GM12873 (cell line): ENCODE results near the gene G3BP1.

ENCODE experiments used
- CTCF ChIP-seq: IDR thresholded peaks from 2 replicates; pipeline ENCODE4 v1.5.1; 2012; ENCODE audit warnings: low read depth, mild to moderate bottlenecking, moderate library complexity, low read length, control low read depth; ENCODE audit not compliant: insufficient read depth; ENCODE audit errors: missing control alignments

G3BP1 gene

GRCh38 chr5:151846765-151847164 lies 75.0 kb downstream of the G3BP1 start:
- TF ChIP-seq CTCF = no peak

GRCh38 chr5:151847871-151848270 lies 76.1 kb downstream of the G3BP1 start:
- TF ChIP-seq CTCF = no peak

DNA sequence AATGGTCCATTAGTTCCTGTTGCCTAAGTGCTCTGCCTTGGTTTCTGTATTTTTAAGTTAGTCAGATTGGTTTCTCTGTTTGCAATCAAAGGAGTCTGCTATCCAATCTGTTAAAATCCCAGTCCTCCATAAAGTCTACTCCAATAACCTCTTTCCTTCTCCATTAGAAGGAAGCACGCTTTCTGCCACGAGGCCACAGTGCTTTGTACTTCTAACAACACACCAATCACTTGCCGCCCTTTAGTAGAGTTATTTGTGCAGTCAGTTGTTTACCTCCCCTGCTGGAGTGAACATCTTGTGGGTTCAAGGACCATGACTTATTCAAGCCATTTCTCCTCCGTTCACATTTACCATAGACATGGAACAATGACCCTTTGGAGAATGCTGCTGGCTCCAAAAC lies 83.9 kb downstream of the G3BP1 start:
- TF ChIP-seq CTCF = no peak

GRCh38 chr5:151856861-151857260 lies 85.1 kb downstream of the G3BP1 start:
- TF ChIP-seq CTCF = no peak
